ENCODE data around the gene SIM2. TPM values are rescaled to one million over a fixed set of nuclear protein-coding genes. Genes with fewer than 3 reads are reported as not detected.

The SIM2 gene
- total and polyA plus RNA-seq, 2 donors (not counting 1 experiment from before 2014, with no cell fraction given): not detected

GRCh38 chr21:36672737-36673136, 26.2 kb upstream of the SIM2 start:
- Histone ChIP-seq H3K9ac (ENCODE audit: low read length) (no peak overlapping the region), H3K27me3 (replicated peaks in 1 of 4; ENCODE audit: control extremely low read depth in 1 of 4, control insufficient read depth in 3 of 4, insufficient read depth in 4 of 4, low read length in 3 of 4) (peaks cover 0 to 4% (median 0%) of the 10 kb centered on the region in 4 experiments), H2AFZ (ENCODE audit: insufficient read depth, low read depth, low read length, poor library complexity, severe bottlenecking) (no peak overlapping the region), H3K4me2 (replicated peaks; ENCODE audit: low read depth, low read length, poor library complexity, severe bottlenecking) (no peak overlapping the region), H3K36me3 (replicated peaks in 1 of 2; ENCODE audit: control extremely low read depth in 1 of 2, control insufficient read depth in 1 of 2, extremely low read depth in 1 of 2, insufficient read depth in 2 of 2, low read length in 1 of 2) (no peaks in the 10 kb centered on the region), H3K9me3 (ENCODE audit: control extremely low read depth in 1 of 3, control insufficient read depth in 2 of 3, insufficient read depth in 1 of 3, low read length in 2 of 3) (peaks cover 0 to 1% (median 0%) of the 10 kb centered on the region in 3 donors), H4K20me1 (ENCODE audit: control insufficient read depth, insufficient read depth, low read length, poor library complexity, severe bottlenecking) (no peaks in the 10 kb centered on the region), H3K4me3 (ENCODE audit: control extremely low read depth in 1 of 5, extremely low read depth in 1 of 5, insufficient read depth in 1 of 5, low read depth in 2 of 5, low read length in 4 of 5) (no peak overlapping the region), H3K27ac (ENCODE audit: low read length in 2 of 2) (no peak overlapping the region), H3K79me2 (ENCODE audit: control insufficient read depth, insufficient read depth, low read length) (no peaks in the 10 kb centered on the region), H3K4me1 (ENCODE audit: control insufficient read depth in 2 of 2, insufficient read depth in 2 of 2, low read length in 2 of 2) (no peaks in the 10 kb centered on the region)
- intact Hi-C loops (cut with micrococcal nuclease): no loop called here
- ChIA-PET POLR2A (no interaction called here), CTCF (interaction anchor here (0.9 kb wide), 1 partner anchor 42 kb away, joined by 4 read pairs; no protein-coding TSS in a partner anchor)
- no peaks in the 10 kb centered on the region for H3K9me3 Mint-ChIP-seq (ENCODE audit: insufficient read depth)
- no CpG with 5 or more reads among the region's 5 CpGs for WGBS (ENCODE audit: insufficient coverage)
- TF ChIP-seq CTCF (IDR thresholded peaks at IDR 0.05) (no peak), EZH2 (IDR thresholded peaks at IDR 0.05; ENCODE audit: borderline replicate concordance, insufficient read depth, low read depth, low read length, poor library complexity, severe bottlenecking) (no peak)
- no peak for ATAC-seq (ENCODE audit: low read depth)
- no peaks in the 10 kb centered on the region for H3K4me1 Mint-ChIP-seq
- no peak overlapping the region for H3K4me3 Mint-ChIP-seq
- no peak overlapping the region for H3K27ac Mint-ChIP-seq
- no peak for DNase-seq
- peaks cover 41% of the 10 kb centered on the region for H3K27me3 Mint-ChIP-seq

- H3K4me1 ChIP-seq (ENCODE audit: control insufficient read depth in 2 of 2, insufficient read depth in 2 of 2, low read length in 2 of 2): no peaks in the 10 kb centered on the region
- H3K4me1 Mint-ChIP-seq: no peaks in the 10 kb centered on the region
- H3K36me3 ChIP-seq (replicated peaks in 1 of 2; ENCODE audit: control extremely low read depth in 1 of 2, control insufficient read depth in 1 of 2, extremely low read depth in 1 of 2, insufficient read depth in 2 of 2, low read length in 1 of 2): no peaks in the 10 kb centered on the region
- POLR2A ChIA-PET: no interaction called here
- no peaks in the 10 kb centered on the region for H3K79me2 ChIP-seq (ENCODE audit: control insufficient read depth, insufficient read depth, low read length)
- ATAC-seq (ENCODE audit: low read depth) (no peak), DNase-seq (no peak)
- no peak overlapping the region for H3K9ac ChIP-seq (ENCODE audit: low read length)
- H3K4me3 Mint-ChIP-seq: no peak overlapping the region
- H3K9me3 ChIP-seq (ENCODE audit: control extremely low read depth in 1 of 3, control insufficient read depth in 2 of 3, insufficient read depth in 1 of 3, low read length in 2 of 3): peaks cover 1 to 8% (median 8%) of the 10 kb centered on the region in 3 donors
- intact Hi-C loops (cut with micrococcal nuclease): no loop called here
- H2AFZ ChIP-seq (ENCODE audit: insufficient read depth, low read depth, low read length, poor library complexity, severe bottlenecking): no peak overlapping the region
- CTCF ChIA-PET: no interaction called here
- peaks cover 11% of the 10 kb centered on the region for H3K9me3 Mint-ChIP-seq (ENCODE audit: insufficient read depth)
- H3K4me2 ChIP-seq (replicated peaks; ENCODE audit: low read depth, low read length, poor library complexity, severe bottlenecking): no peak overlapping the region
- 29% methylated on average over 1 of the region's 6 CpGs for WGBS (ENCODE audit: insufficient coverage)
- peaks cover 0 to 9% (median 4%) of the 10 kb centered on the region in 4 experiments for H3K27me3 ChIP-seq (replicated peaks in 1 of 4; ENCODE audit: control extremely low read depth in 1 of 4, control insufficient read depth in 3 of 4, insufficient read depth in 4 of 4, low read length in 3 of 4)
- no peak overlapping the region for H3K4me3 ChIP-seq (ENCODE audit: control extremely low read depth in 1 of 5, extremely low read depth in 1 of 5, insufficient read depth in 1 of 5, low read depth in 2 of 5, low read length in 4 of 5)
- peaks cover 45% of the 10 kb centered on the region for H3K27me3 Mint-ChIP-seq
- no peak for TF ChIP-seq EZH2 (IDR thresholded peaks at IDR 0.05; ENCODE audit: borderline replicate concordance, insufficient read depth, low read depth, low read length, poor library complexity, severe bottlenecking)
- no peak for TF ChIP-seq CTCF (IDR thresholded peaks at IDR 0.05)
- no peaks in the 10 kb centered on the region for H4K20me1 ChIP-seq (ENCODE audit: control insufficient read depth, insufficient read depth, low read length, poor library complexity, severe bottlenecking)
- no peak overlapping the region for H3K27ac ChIP-seq (ENCODE audit: low read length in 2 of 2)
- no peak overlapping the region for H3K27ac Mint-ChIP-seq
These were observed 22.6 kb upstream of the SIM2 start for GRCh38 chr21:36676039-36676950.

Data from B cell (primary cell).